K562 (cell line): ENCODE measurements around the gene NRG3.

ENCODE experiments used
- BRCA1 ChIP-seq, 2 experiments: fragments of 450-650 bp in 1 of 2; sonication (generic) in 1 of 2; formaldehyde crosslinking in 1 of 2; IDR thresholded peaks; 2 replicates each; pipeline versions ENCODE4 v1.5.0 to v1.6.1; 2017 to 2020; ENCODE audit warnings: mild to moderate bottlenecking in 1 of 2, missing genetic modification reagents in 1 of 2
- PML ChIP-seq: IDR thresholded peaks from 2 replicates; pipeline ENCODE4 v1.6.1; 2012; ENCODE audit warnings: low read length, inconsistent platforms
- POLR2A ChIP-seq: fragments of 450-650 bp; conservative IDR thresholded peaks from 2 replicates; pipeline ENCODE4 v1.6.1; 2016
- YBX1 ChIP-seq: fragments of 450-650 bp; IDR thresholded peaks from 2 replicates; pipeline ENCODE4 v1.7.1; 2016; ENCODE audit warnings: mild to moderate bottlenecking
- ZKSCAN8 ChIP-seq: fragments of 200-800 bp; sonication (Bioruptor generic); IDR thresholded peaks from 2 replicates; pipeline ENCODE4 v1.6.1; 2016; ENCODE audit warnings: missing genetic modification characterization, missing compliant biosample characterization
- ZNF133 ChIP-seq: fragments of 250-450 bp; sonication (Bioruptor Pico); IDR thresholded peaks from 2 replicates; pipeline ENCODE4 v1.4.0; 2020; ENCODE audit warnings: mild to moderate bottlenecking

GRCh38 chr10:82462910-82463551 is 588.0 kb downstream of the NRG3 start:
- TF ChIP-seq YBX1 (no peak), BRCA1 (IDR thresholded peaks at IDR 0.05) (no peak), BRCA1 (CRISPR knock-in tag; IDR thresholded peaks at IDR 0.05) (no peak), PML (no peak), POLR2A (no peak), ZKSCAN8 (CRISPR knock-in tag) (no peak), ZNF133 (CRISPR knock-in tag) (no peak)
